HUES64 (cell line): ENCODE results near the gene CAMK2G.

ENCODE experiments used
- H3K27ac ChIP-seq: 2 replicates; pipeline ENCODE4 v1.7.0; 2013; ENCODE audit warnings: low read depth, low read length, inconsistent platforms
- H3K27me3 ChIP-seq: 2 replicates; pipeline ENCODE4 v1.6.1; 2013; ENCODE audit warnings: mild to moderate bottlenecking, low read length; ENCODE audit not compliant: insufficient read depth
- H3K36me3 ChIP-seq: 2 replicates; pipeline ENCODE4 v1.6.1; 2013; ENCODE audit warnings: mild to moderate bottlenecking, low read length; ENCODE audit not compliant: insufficient read depth
- H3K4me1 ChIP-seq: 2 replicates; pipeline ENCODE4 v1.6.1; 2013; ENCODE audit warnings: mild to moderate bottlenecking, low read length, moderate library complexity; ENCODE audit not compliant: insufficient read depth
- H3K4me3 ChIP-seq: 2 replicates; pipeline ENCODE4 v1.5.1; 2013; ENCODE audit warnings: mild to moderate bottlenecking, low read length, moderate library complexity
- H3K9ac ChIP-seq: 2 replicates; pipeline ENCODE4 v1.6.1; 2013; ENCODE audit warnings: mild to moderate bottlenecking, low read depth, low read length
- H3K9me3 ChIP-seq: 2 replicates; pipeline ENCODE4 v1.6.1; 2013; ENCODE audit warnings: low read depth, low read length; ENCODE audit not compliant: insufficient read depth
- WGBS: fragments of 150-250, 120-280 bp; methylation state at CpG from one replicate; pipeline ENCODE4 v1.1.7; 2013; ENCODE audit warnings: missing lambda C conversion rate; 5-methylcytosine and 5-hydroxymethylcytosine counted together

Gene CAMK2G

GRCh38 chr10:73847031-73847430 is 27.3 kb downstream of the CAMK2G start:
- 95% methylated on average over 7 of the region's 7 CpGs for WGBS

GRCh38 chr10:73843261-73843660 is 31.1 kb downstream of the CAMK2G start:
- Histone ChIP-seq H3K27ac (no peak overlapping the region), H3K36me3 (peaks cover 84% of the 10 kb centered on the region), H3K4me3 (no peak overlapping the region), H3K27me3 (no peaks in the 10 kb centered on the region), H3K4me1 (no peaks in the 10 kb centered on the region), H3K9me3 (no peaks in the 10 kb centered on the region), H3K9ac (no peak overlapping the region)
- 95% methylated on average over 5 of the region's 5 CpGs for WGBS

More at GRCh38 chr10:73847031-73847430, 27.3 kb downstream of the CAMK2G start:
- Histone ChIP-seq H3K27ac (no peak overlapping the region), H3K9me3 (no peaks in the 10 kb centered on the region), H3K9ac (no peak overlapping the region), H3K27me3 (no peaks in the 10 kb centered on the region), H3K4me1 (peaks cover 4% of the 10 kb centered on the region; the same call in 1 of the 2 replicates), H3K36me3 (peaks cover 61% of the 10 kb centered on the region), H3K4me3 (no peak overlapping the region)

GRCh38 chr10:73842349-73842748 is 32.0 kb downstream of the CAMK2G start:
- Histone ChIP-seq H3K4me1 (no peaks in the 10 kb centered on the region), H3K27me3 (no peaks in the 10 kb centered on the region), H3K9ac (no peak overlapping the region), H3K36me3 (peaks cover 84% of the 10 kb centered on the region), H3K27ac (no peak overlapping the region), H3K4me3 (no peak overlapping the region), H3K9me3 (no peaks in the 10 kb centered on the region)
- 97% methylated on average over 11 of the region's 11 CpGs for WGBS

- Histone ChIP-seq H3K4me3 (no peak overlapping the region), H3K27me3 (no peaks in the 10 kb centered on the region), H3K9ac (no peak overlapping the region), H3K4me1 (no peaks in the 10 kb centered on the region), H3K36me3 (peaks cover 84% of the 10 kb centered on the region), H3K9me3 (no peaks in the 10 kb centered on the region), H3K27ac (no peak overlapping the region)
- WGBS = 94% methylated on average over 9 of the region's 9 CpGs
Measured at GRCh38 chr10:73841526-73842285, 32.6 kb downstream of the CAMK2G start.

- Histone ChIP-seq H3K36me3 (peaks cover 81% of the 10 kb centered on the region), H3K9ac (no peak overlapping the region), H3K9me3 (no peaks in the 10 kb centered on the region), H3K27me3 (no peaks in the 10 kb centered on the region), H3K27ac (no peak overlapping the region), H3K4me3 (no peak overlapping the region), H3K4me1 (no peaks in the 10 kb centered on the region)
- 93% methylated on average over 9 of the region's 9 CpGs for WGBS
Measured at GRCh38 chr10:73841061-73841421, 33.3 kb downstream of the CAMK2G start.

GRCh38 chr10:73840403-73841060 is 33.8 kb downstream of the CAMK2G start:
- H3K4me1 ChIP-seq = no peaks in the 10 kb centered on the region
- H3K27ac ChIP-seq = no peak overlapping the region
- H3K9me3 ChIP-seq = no peaks in the 10 kb centered on the region
- H3K4me3 ChIP-seq = no peak overlapping the region
- peaks cover 78% of the 10 kb centered on the region for H3K36me3 ChIP-seq
- no peaks in the 10 kb centered on the region for H3K27me3 ChIP-seq
- H3K9ac ChIP-seq = no peak overlapping the region
- 93% methylated on average over 13 of the region's 13 CpGs for WGBS

- no peak overlapping the region for H3K9ac ChIP-seq
- H3K4me1 ChIP-seq = no peaks in the 10 kb centered on the region
- no peaks in the 10 kb centered on the region for H3K9me3 ChIP-seq
- peaks cover 77% of the 10 kb centered on the region for H3K36me3 ChIP-seq
- H3K4me3 ChIP-seq = no peak overlapping the region
- H3K27ac ChIP-seq = no peak overlapping the region
- no peaks in the 10 kb centered on the region for H3K27me3 ChIP-seq
- 92% methylated on average over 4 of the region's 4 CpGs for WGBS
Measured at GRCh38 chr10:73840056-73840402, 34.3 kb downstream of the CAMK2G start.

GRCh38 chr10:73839276-73839966 is 34.9 kb downstream of the CAMK2G start:
- Histone ChIP-seq H3K27me3 (no peaks in the 10 kb centered on the region), H3K9ac (no peak overlapping the region), H3K4me1 (no peaks in the 10 kb centered on the region), H3K4me3 (no peak overlapping the region), H3K9me3 (no peaks in the 10 kb centered on the region), H3K27ac (no peak overlapping the region), H3K36me3 (peaks cover 71% of the 10 kb centered on the region)
- 96% methylated on average over 40 of the region's 40 CpGs for WGBS

GRCh38 chr10:73838827-73839226 is 35.5 kb downstream of the CAMK2G start:
- Histone ChIP-seq H3K4me1 (no peaks in the 10 kb centered on the region), H3K9ac (no peak overlapping the region), H3K36me3 (peaks cover 69% of the 10 kb centered on the region), H3K4me3 (no peak overlapping the region), H3K27me3 (no peaks in the 10 kb centered on the region), H3K9me3 (no peaks in the 10 kb centered on the region), H3K27ac (no peak overlapping the region)
- 94% methylated on average over 8 of the region's 8 CpGs for WGBS

- WGBS = 94% methylated on average over 3 of the region's 3 CpGs
- no peaks in the 10 kb centered on the region for H3K27me3 ChIP-seq
- H3K36me3 ChIP-seq = peaks cover 62% of the 10 kb centered on the region
- no peak overlapping the region for H3K9ac ChIP-seq
- no peak overlapping the region for H3K27ac ChIP-seq
- H3K4me3 ChIP-seq = no peak overlapping the region
- no peaks in the 10 kb centered on the region for H3K4me1 ChIP-seq
- H3K9me3 ChIP-seq = no peaks in the 10 kb centered on the region
Measured at GRCh38 chr10:73838008-73838567, 36.3 kb downstream of the CAMK2G start.

- WGBS = 96% methylated on average over 3 of the region's 3 CpGs
- Histone ChIP-seq H3K36me3 (peaks cover 52% of the 10 kb centered on the region), H3K9ac (no peak overlapping the region), H3K4me3 (no peak overlapping the region), H3K9me3 (no peaks in the 10 kb centered on the region), H3K27ac (no peak overlapping the region), H3K27me3 (no peaks in the 10 kb centered on the region), H3K4me1 (no peaks in the 10 kb centered on the region)
Measured at GRCh38 chr10:73837072-73837471, 37.3 kb downstream of the CAMK2G start.
